HG02840 (cell line): ENCODE measurements around the gene SAFB.
"Not testable (repeated sequence)": the region's sequence is repeated elsewhere in the genome, so short reads cannot be mapped to it uniquely, and the experiment has no call there.

Experiments
- ATAC-seq: cut with Tn5 transposase; IDR thresholded peaks from one replicate; pipeline ENCODE4 v1.9.1; 2021; ENCODE audit warnings: mild to moderate bottlenecking, moderate library complexity, moderate number of reproducible peaks; ENCODE audit not compliant: unreplicated experiment, low FRiP score

SAFB gene

GRCh38 chr19:5594521-5594950, 28.3 kb upstream of the SAFB start:
- no peak for ATAC-seq

- no peak for ATAC-seq
Observed at GRCh38 chr19:5595129-5595528, 27.8 kb upstream of the SAFB start.

- no peak for ATAC-seq
Observed at GRCh38 chr19:5595745-5596144, 27.1 kb upstream of the SAFB start.

GRCh38 chr19:5600797-5601196, 22.1 kb upstream of the SAFB start:
- no peak for ATAC-seq

- ATAC-seq: no peak
Observed at GRCh38 chr19:5603626-5604025, 19.3 kb upstream of the SAFB start.

GRCh38 chr19:5605362-5605761, 17.5 kb upstream of the SAFB start:
- ATAC-seq: no peak

GRCh38 chr19:5607318-5608275, 15.3 kb upstream of the SAFB start:
- ATAC-seq: no peak

GRCh38 chr19:5608291-5608690, 14.6 kb upstream of the SAFB start:
- no peak for ATAC-seq

- not testable (repeated sequence) for ATAC-seq
Observed at GRCh38 chr19:5608766-5609165, 14.1 kb upstream of the SAFB start.

- no peak for ATAC-seq
Observed at GRCh38 chr19:5609881-5610448, 12.9 kb upstream of the SAFB start.

- no peak for ATAC-seq
Observed at GRCh38 chr19:5612891-5613865, 9.7 kb upstream of the SAFB start.

- ATAC-seq: no peak
Observed at GRCh38 chr19:5615756-5616327, 7.0 kb upstream of the SAFB start.

GRCh38 chr19:5617080-5617479, 5.8 kb upstream of the SAFB start:
- no peak for ATAC-seq

GRCh38 chr19:5618591-5618990, 4.3 kb upstream of the SAFB start:
- ATAC-seq: no peak

GRCh38 chr19:5619946-5620345, 2.9 kb upstream of the SAFB start:
- ATAC-seq: no peak

- no peak for ATAC-seq
Observed at GRCh38 chr19:5621311-5621944, 1.5 kb upstream of the SAFB start.

GRCh38 chr19:5621945-5622464, 878 bp upstream of the SAFB start:
- no peak for ATAC-seq

- ATAC-seq: peak; percentile 11
Observed at GRCh38 chr19:5623397-5624017, 624 bp downstream of the SAFB start.

GRCh38 chr19:5624018-5624663, 1.3 kb downstream of the SAFB start:
- ATAC-seq: no peak
